ENCODE data around the gene DUS3L.
"Not testable (repeated sequence)": the region's sequence is repeated elsewhere in the genome, so short reads cannot be mapped to it uniquely, and the experiment has no call there.

Gene DUS3L

GRCh38 chr19:5799247-5800241 lies 8.6 kb upstream of the DUS3L start:
- DNase-seq = no peak

- DNase-seq = no peak
Measured at GRCh38 chr19:5798244-5798643, 7.3 kb upstream of the DUS3L start.

- DNase-seq = no peak
Measured at GRCh38 chr19:5795382-5795919, 4.5 kb upstream of the DUS3L start.

- no peak for DNase-seq
Measured at GRCh38 chr19:5793188-5793587, 2.2 kb upstream of the DUS3L start.

GRCh38 chr19:5792224-5792623 lies 1.3 kb upstream of the DUS3L start:
- no peak for DNase-seq

- no peak for DNase-seq
Measured at GRCh38 chr19:5789886-5790558, 941 bp downstream of the DUS3L start.

- no peak for DNase-seq
Measured at GRCh38 chr19:5789351-5789761, 1.6 kb downstream of the DUS3L start.

- no peak for DNase-seq
Measured at GRCh38 chr19:5788422-5788821, 2.5 kb downstream of the DUS3L start.

- no peak for DNase-seq
Measured at GRCh38 chr19:5787409-5788182, 3.4 kb downstream of the DUS3L start.

- no peak for DNase-seq
Measured at GRCh38 chr19:5786593-5787408, 4.2 kb downstream of the DUS3L start.

- DNase-seq = no peak
Measured at GRCh38 chr19:5785423-5785822, 5.5 kb downstream of the DUS3L start.

GRCh38 chr19:5784581-5785147 lies 6.3 kb downstream of the DUS3L start, which contains the start of gene PRR22:
Gene PRR22 (minus strand): TSS chr19:5784746. CDS start chr19:5784660, 86 bp downstream.
- DNase-seq = no peak

- no peak for DNase-seq
Measured at GRCh38 chr19:5782945-5783919, 7.7 kb downstream of the DUS3L start.

GRCh38 chr19:5782322-5782721 lies 8.6 kb downstream of the DUS3L start:
- DNase-seq = no peak

- DNase-seq = not testable (repeated sequence)
Measured at GRCh38 chr19:5780916-5781315, 10.0 kb downstream of the DUS3L start.

GRCh38 chr19:5778402-5778801 lies 12.6 kb downstream of the DUS3L start:
- DNase-seq = no peak

GRCh38 chr19:5775668-5776309 lies 15.2 kb downstream of the DUS3L start:
- no peak for DNase-seq

- DNase-seq = no peak
Measured at GRCh38 chr19:5774921-5775320, 16.0 kb downstream of the DUS3L start.

GRCh38 chr19:5773276-5773675 lies 17.7 kb downstream of the DUS3L start:
- no peak for DNase-seq

GRCh38 chr19:5772416-5772815 lies 18.5 kb downstream of the DUS3L start:
- no peak for DNase-seq
